Nasal cavity respiratory epithelium epithelial cell of viscerocranial mucosa (primary cell): Measurements from ENCODE around the gene MMS22L. TPM values are rescaled to one million over a fixed set of nuclear protein-coding genes. Genes with fewer than 3 reads are reported as not detected.

Source experiments
- total RNA-seq: library from RNA; depleted of rRNA; stranded (reverse); fragments of >200 nt; gene quantifications from 2 replicates; pipeline ENCODE4 v1.2.3, GENCODE V29; 2014

The MMS22L gene
- 6.2 and 9.6 TPM in 2 replicates for total RNA-seq

GRCh38 chr6:97282726-97283617, at the start of gene MMS22L:
TSS of gene MMS22L (minus strand) at chr6:97283216. CDS start at chr6:97282477, 739 bp downstream.

